Karpas-422 (cell line): ENCODE measurements around the gene SKA3. TPM values are rescaled to one million over a fixed set of nuclear protein-coding genes. Genes with fewer than 3 reads are reported as not detected.
A peak's percentile ranks its signal among the peaks of the same experiment; 100 is the strongest.
"Not testable (repeated sequence)": the region's sequence is repeated elsewhere in the genome, so short reads cannot be mapped to it uniquely, and the experiment has no call there.

Experiments used
- DNase-seq: peaks from one replicate; pipeline ENCODE4 v3.0.0-alpha.2; 2015
- H2AFZ ChIP-seq: fragments of 200-600 bp; sonication (generic); 2 replicates; pipeline ENCODE4 v1.6.1; 2014; ENCODE audit warnings: antibody characterized with exemption, low read length, mixed read lengths
- H3K27ac ChIP-seq: fragments of 200-600 bp; sonication (generic); 2 replicates; pipeline ENCODE4 v1.5.1; 2014; ENCODE audit warnings: mild to moderate bottlenecking, low read length, moderate library complexity
- H3K27me3 ChIP-seq: fragments of 200-600 bp; sonication (generic); 2 replicates; pipeline ENCODE4 v1.6.1; 2014; ENCODE audit warnings: low read length, mixed read lengths
- H3K36me3 ChIP-seq: fragments of 200-600 bp; sonication (generic); 2 replicates; pipeline ENCODE4 v1.6.1; 2014; ENCODE audit warnings: low read length, mixed read lengths; ENCODE audit not compliant: insufficient read depth
- H3K4me1 ChIP-seq: fragments of 200-600 bp; sonication (generic); 2 replicates; pipeline ENCODE4 v1.6.1; 2014; ENCODE audit warnings: mild to moderate bottlenecking, low read length, mixed read lengths
- H3K4me2 ChIP-seq: fragments of 200-600 bp; sonication (generic); 2 replicates; pipeline ENCODE4 v1.6.1; 2014; ENCODE audit warnings: low read length, low read depth, mild to moderate bottlenecking; ENCODE audit not compliant: poor library complexity, severe bottlenecking
- H3K4me3 ChIP-seq: fragments of 200-600 bp; sonication (generic); 2 replicates; pipeline ENCODE4 v1.5.1; 2014; ENCODE audit warnings: mild to moderate bottlenecking, antibody characterized with exemption, low read length, mixed read lengths
- H3K79me2 ChIP-seq: fragments of 200-600 bp; sonication (generic); 2 replicates; pipeline ENCODE4 v1.6.1; 2014; ENCODE audit warnings: mild to moderate bottlenecking, low read length, mixed read lengths
- H3K9ac ChIP-seq: fragments of 200-600 bp; sonication (generic); 2 replicates; pipeline ENCODE4 v1.6.0; 2014; ENCODE audit warnings: low read length
- H3K9me2 ChIP-seq: fragments of 200-600 bp; sonication (generic), shearing (Covaris generic); replicated peaks from 2 replicates; pipeline ENCODE4 v1.6.0; 2014; ENCODE audit warnings: mild to moderate bottlenecking, low read length, moderate library complexity; ENCODE audit not compliant: insufficient read depth
- H3K9me3 ChIP-seq: fragments of 300-700, 200-600 bp; sonication (generic); 2 replicates; pipeline ENCODE4 v1.6.1; 2014; ENCODE audit warnings: low read length, mixed read lengths
- H4K20me1 ChIP-seq: fragments of 200-600 bp; sonication (generic); 2 replicates; pipeline ENCODE4 v1.6.1; 2014; ENCODE audit warnings: mild to moderate bottlenecking, antibody characterized with exemption, low read length, low read depth; ENCODE audit not compliant: insufficient read depth
- total RNA-seq: library from RNA; depleted of rRNA; stranded (reverse); fragments of >200 nt; shearing (Covaris generic); gene quantifications from 2 replicates; pipeline ENCODE4 v1.2.3, GENCODE V29; 2014; ENCODE audit warnings: low replicate concordance

The SKA3 gene
- total RNA-seq, 1 experiment from 2014 or later, result 34.2 TPM

- H3K27ac ChIP-seq, result no peak overlapping the region
- no peaks in the 10 kb centered on the region for H3K36me3 ChIP-seq
- peaks cover 14% of the 10 kb centered on the region for H3K4me1 ChIP-seq
- no peak for DNase-seq
- no peaks in the 10 kb centered on the region for H4K20me1 ChIP-seq
- no peak overlapping the region for H3K4me2 ChIP-seq
- H3K79me2 ChIP-seq, result peaks cover 10% of the 10 kb centered on the region
- no peak overlapping the region for H3K9ac ChIP-seq
- H2AFZ ChIP-seq, result no peak overlapping the region
- no peak overlapping the region for H3K4me3 ChIP-seq
- H3K9me3 ChIP-seq, result no peaks in the 10 kb centered on the region
- H3K27me3 ChIP-seq, result no peaks in the 10 kb centered on the region
- no peaks in the 10 kb centered on the region for H3K9me2 ChIP-seq
Observed at GRCh38 chr13:21181671-21182070, 5.3 kb upstream of the SKA3 start.

GRCh38 chr13:21176982-21177284, 581 bp upstream of the SKA3 start:
- Histone ChIP-seq H3K9me2 (no peaks in the 10 kb centered on the region), H3K4me3 (peak overlapping the region; percentile 87), H3K9me3 (no peaks in the 10 kb centered on the region), H3K27me3 (no peaks in the 10 kb centered on the region), H3K79me2 (peaks cover 49% of the 10 kb centered on the region), H3K9ac (peak overlapping the region; percentile 85), H2AFZ (peak overlapping the region; percentile 40; the same call in 1 of the 2 replicates), H3K4me1 (peaks cover 27% of the 10 kb centered on the region), H3K4me2 (peak overlapping the region; percentile 93), H4K20me1 (no peaks in the 10 kb centered on the region), H3K27ac (no peak overlapping the region), H3K36me3 (no peaks in the 10 kb centered on the region; the same call in 1 of the 2 replicates)
- no peak for DNase-seq

- peak overlapping the region; percentile 85 for H3K9ac ChIP-seq
- peak overlapping the region; percentile 69 for H2AFZ ChIP-seq
- H3K27me3 ChIP-seq, result no peaks in the 10 kb centered on the region
- H3K27ac ChIP-seq, result peak overlapping the region; percentile 64; the same call in 1 of the 2 replicates
- H3K36me3 ChIP-seq, result no peaks in the 10 kb centered on the region; the same call in 1 of the 2 replicates
- peak overlapping the region; percentile 93 for H3K4me2 ChIP-seq
- no peak for DNase-seq
- peaks cover 27% of the 10 kb centered on the region for H3K4me1 ChIP-seq
- H3K4me3 ChIP-seq, result peak overlapping the region; percentile 87
- H4K20me1 ChIP-seq, result no peaks in the 10 kb centered on the region
- H3K79me2 ChIP-seq, result peaks cover 55% of the 10 kb centered on the region
- no peaks in the 10 kb centered on the region for H3K9me3 ChIP-seq
- H3K9me2 ChIP-seq, result no peaks in the 10 kb centered on the region
Observed at GRCh38 chr13:21175656-21176214, 617 bp downstream of the SKA3 start.

GRCh38 chr13:21173767-21174166, 2.6 kb downstream of the SKA3 start:
- not testable (repeated sequence) for H3K36me3 ChIP-seq, H3K9me2 ChIP-seq, H3K9ac ChIP-seq, DNase-seq, H3K9me3 ChIP-seq, H3K4me3 ChIP-seq, H3K27ac ChIP-seq, H3K4me2 ChIP-seq, H2AFZ ChIP-seq, H4K20me1 ChIP-seq, H3K27me3 ChIP-seq
- Histone ChIP-seq H3K4me1 (peaks cover 22% of the 10 kb centered on the region), H3K79me2 (peaks cover 59% of the 10 kb centered on the region)

- Histone ChIP-seq H3K27me3 (no peaks in the 10 kb centered on the region), H3K4me3 (no peak overlapping the region), H3K4me1 (peaks cover 13% of the 10 kb centered on the region), H3K9ac (no peak overlapping the region), H4K20me1 (no peaks in the 10 kb centered on the region), H3K9me2 (no peaks in the 10 kb centered on the region), H3K27ac (no peak overlapping the region), H3K79me2 (peaks cover 47% of the 10 kb centered on the region), H3K9me3 (no peaks in the 10 kb centered on the region), H3K4me2 (no peak overlapping the region), H2AFZ (no peak overlapping the region), H3K36me3 (peaks cover 5% of the 10 kb centered on the region)
- DNase-seq, result no peak
Observed at GRCh38 chr13:21171420-21171819, 4.9 kb downstream of the SKA3 start.

- not testable (repeated sequence) for H3K4me3 ChIP-seq, DNase-seq, H3K9me3 ChIP-seq, H3K9me2 ChIP-seq, H3K4me1 ChIP-seq, H3K79me2 ChIP-seq, H3K27ac ChIP-seq, H2AFZ ChIP-seq, H3K4me2 ChIP-seq, H3K9ac ChIP-seq, H3K36me3 ChIP-seq, H4K20me1 ChIP-seq, H3K27me3 ChIP-seq
Observed at GRCh38 chr13:21165606-21166005, 10.7 kb downstream of the SKA3 start.

- Histone ChIP-seq H3K4me1 (peaks cover 5% of the 10 kb centered on the region; the same call in 1 of the 2 replicates), H3K79me2 (no peaks in the 10 kb centered on the region), H3K4me2 (no peak overlapping the region), H2AFZ (no peak overlapping the region), H3K27me3 (no peaks in the 10 kb centered on the region), H3K9ac (no peak overlapping the region), H3K9me3 (no peaks in the 10 kb centered on the region), H3K27ac (no peak overlapping the region), H4K20me1 (no peaks in the 10 kb centered on the region), H3K9me2 (no peaks in the 10 kb centered on the region), H3K36me3 (peaks cover 13% of the 10 kb centered on the region), H3K4me3 (no peak overlapping the region)
- DNase-seq, result no peak
Observed at GRCh38 chr13:21164631-21165030, 11.7 kb downstream of the SKA3 start.

GRCh38 chr13:21152251-21152899, 24.0 kb downstream of the SKA3 start:
- Histone ChIP-seq H3K27ac (no peak overlapping the region), H2AFZ (no peak overlapping the region), H4K20me1 (no peaks in the 10 kb centered on the region), H3K9me2 (no peaks in the 10 kb centered on the region), H3K9me3 (no peaks in the 10 kb centered on the region), H3K4me3 (no peak overlapping the region), H3K9ac (no peak overlapping the region), H3K4me1 (peaks cover 10% of the 10 kb centered on the region), H3K36me3 (peaks cover 20% of the 10 kb centered on the region; the same call in 1 of the 2 replicates), H3K79me2 (no peaks in the 10 kb centered on the region), H3K4me2 (no peak overlapping the region), H3K27me3 (no peaks in the 10 kb centered on the region)
- DNase-seq, result no peak
